Nephron (organoid): ENCODE results near the gene GRIN2C.

ENCODE experiments used
- H3K27ac Mint-ChIP-seq, 3 experiments: 2 replicates each; pipeline ENCODE4 v1.8.0; 2020; ENCODE audit warnings: mixed read lengths in 3 of 3, mild to moderate bottlenecking in 2 of 3, moderate library complexity in 1 of 3
- H3K27me3 Mint-ChIP-seq: 2 replicates; pipeline ENCODE4 v1.8.0; 2021; ENCODE audit warnings: low read depth, mild to moderate bottlenecking, moderate library complexity, mixed read lengths
- H3K36me3 Mint-ChIP-seq: 2 replicates; pipeline ENCODE4 v1.8.0; 2020; ENCODE audit warnings: low read depth, mixed read lengths
- H3K4me1 Mint-ChIP-seq: 2 replicates; pipeline ENCODE4 v1.8.0; 2020; ENCODE audit warnings: mixed read lengths
- H3K4me3 Mint-ChIP-seq, 3 experiments: 2 replicates each; pipeline ENCODE4 v1.8.0; 2020; ENCODE audit warnings: mild to moderate bottlenecking in 3 of 3, mixed read lengths in 3 of 3, moderate library complexity in 2 of 3
- H3K9me3 Mint-ChIP-seq: 2 replicates; pipeline ENCODE4 v1.8.0; 2020; ENCODE audit warnings: mixed read lengths
- CTCF ChIP-seq, 3 experiments: fragments of 200-600 bp; sonication (generic); IDR thresholded peaks; one replicate each; pipeline ENCODE4 v1.5.0; 2021; ENCODE audit warnings: antibody characterized with exemption in 3 of 3; ENCODE audit not compliant: unreplicated experiment in 3 of 3

Gene GRIN2C

GRCh38 chr17:74882517-74883240, 23.0 kb upstream of the GRIN2C start:
- Mint-ChIP-seq H3K4me1 (no peaks in the 10 kb centered on the region), H3K36me3 (no peaks in the 10 kb centered on the region), H3K9me3 (peaks cover 2% of the 10 kb centered on the region), H3K4me3 (no peak overlapping the region), H3K27ac (no peak overlapping the region), H3K27me3 (peaks cover 29% of the 10 kb centered on the region)
- TF ChIP-seq CTCF (IDR thresholded peaks at IDR 0.05; ENCODE audit: unreplicated experiment in 3 of 3), result no peak

GRCh38 chr17:74881073-74881472, 21.4 kb upstream of the GRIN2C start:
- H3K27me3 Mint-ChIP-seq, result peaks cover 28% of the 10 kb centered on the region
- TF ChIP-seq CTCF (IDR thresholded peaks at IDR 0.05; ENCODE audit: unreplicated experiment in 3 of 3), result no peak
- no peaks in the 10 kb centered on the region for H3K9me3 Mint-ChIP-seq
- H3K36me3 Mint-ChIP-seq, result no peaks in the 10 kb centered on the region
- H3K4me1 Mint-ChIP-seq, result no peaks in the 10 kb centered on the region
- no peak overlapping the region for H3K27ac Mint-ChIP-seq
- no peak overlapping the region for H3K4me3 Mint-ChIP-seq

- H3K4me1 Mint-ChIP-seq, result no peaks in the 10 kb centered on the region
- no peak for TF ChIP-seq CTCF (IDR thresholded peaks at IDR 0.05; ENCODE audit: unreplicated experiment in 3 of 3)
- peaks cover 26% of the 10 kb centered on the region for H3K27me3 Mint-ChIP-seq
- no peaks in the 10 kb centered on the region for H3K9me3 Mint-ChIP-seq
- H3K36me3 Mint-ChIP-seq, result no peaks in the 10 kb centered on the region
- no peak overlapping the region for H3K4me3 Mint-ChIP-seq
- H3K27ac Mint-ChIP-seq, result no peak overlapping the region
These were observed 19.6 kb upstream of the GRIN2C start for GRCh38 chr17:74879308-74879707.

GRCh38 chr17:74878658-74879057, 19.0 kb upstream of the GRIN2C start:
- H3K4me1 Mint-ChIP-seq, result peaks cover 5% of the 10 kb centered on the region
- no peaks in the 10 kb centered on the region for H3K9me3 Mint-ChIP-seq
- no peak overlapping the region for H3K27ac Mint-ChIP-seq
- H3K27me3 Mint-ChIP-seq, result peaks cover 25% of the 10 kb centered on the region
- no peaks in the 10 kb centered on the region for H3K36me3 Mint-ChIP-seq
- no peak for TF ChIP-seq CTCF (IDR thresholded peaks at IDR 0.05; ENCODE audit: unreplicated experiment in 3 of 3)
- no peak overlapping the region for H3K4me3 Mint-ChIP-seq

GRCh38 chr17:74877592-74878548, 18.2 kb upstream of the GRIN2C start:
- Mint-ChIP-seq H3K27ac (no peak overlapping the region), H3K27me3 (peaks cover 17% of the 10 kb centered on the region), H3K4me3 (no peak overlapping the region), H3K9me3 (no peaks in the 10 kb centered on the region), H3K36me3 (no peaks in the 10 kb centered on the region), H3K4me1 (peaks cover 5% of the 10 kb centered on the region)
- TF ChIP-seq CTCF (IDR thresholded peaks at IDR 0.05; ENCODE audit: unreplicated experiment in 3 of 3), result no peak
